Neural crest cell (in vitro differentiated cells): ENCODE measurements around the gene PABPC3. TPM values are rescaled to one million over a fixed set of nuclear protein-coding genes. Genes with fewer than 3 reads are reported as not detected.
A peak's percentile ranks its signal among the peaks of the same experiment; 100 is the strongest.

ENCODE experiments used
- DNase-seq: peaks from one replicate; pipeline ENCODE4 v3.0.0; 2021; ENCODE audit warnings: low read depth, mixed read lengths, low spot score
- H3K27ac Mint-ChIP-seq: one replicate; pipeline ENCODE4 v1.8.0; 2021; ENCODE audit warnings: mild to moderate bottlenecking, mixed read lengths; ENCODE audit not compliant: unreplicated experiment
- H3K27me3 Mint-ChIP-seq: 2 replicates; pipeline ENCODE4 v1.8.0; 2021; ENCODE audit warnings: low read depth, mild to moderate bottlenecking, mixed read lengths
- H3K36me3 Mint-ChIP-seq: 2 replicates; pipeline ENCODE4 v1.8.0; 2021; ENCODE audit warnings: low read depth, mild to moderate bottlenecking, mixed read lengths
- H3K4me1 Mint-ChIP-seq: 2 replicates; pipeline ENCODE4 v1.8.0; 2021; ENCODE audit warnings: mixed read lengths
- H3K4me3 Mint-ChIP-seq: one replicate; pipeline ENCODE4 v1.8.0; 2021; ENCODE audit warnings: mild to moderate bottlenecking, mixed read lengths
- H3K9me3 Mint-ChIP-seq: 2 replicates; pipeline ENCODE4 v1.8.0; 2021; ENCODE audit warnings: mixed read lengths
- CTCF ChIP-seq: fragments of 200-600 bp; sonication (generic); conservative IDR thresholded peaks from 2 replicates; pipeline ENCODE4 v1.5.0; 2021; ENCODE audit warnings: antibody characterized with exemption, mild to moderate bottlenecking
- long read RNA-seq: library from polyadenylated mRNA; unstranded; transcript quantifications from one replicate; pipeline ENCODE4 v2.0.0, GENCODE V29; 2020
- total RNA-seq: library from RNA; stranded (reverse); gene quantifications from 2 replicates; pipeline ENCODE4 v1.2.1, GENCODE V29; 2021

PABPC3 gene
- total RNA-seq = 0.14 TPM in 2 replicates
- long read RNA-seq = 0 reads

GRCh38 chr13:25095851-25096453 lies at the start of gene PABPC3:
Gene PABPC3 (plus strand): TSS chr13:25096136. CDS start chr13:25096199, 63 bp downstream.
- Mint-ChIP-seq H3K4me1 (no peaks in the 10 kb centered on the region), H3K4me3 (no peak within 1 kb of the TSS), H3K36me3 (no peaks in the 10 kb centered on the region), H3K9me3 (peaks cover 3% of the 10 kb centered on the region), H3K27ac (no peak within 1 kb of the TSS), H3K27me3 (peaks cover 4% of the 10 kb centered on the region)
- no peak for TF ChIP-seq CTCF
- no peak for DNase-seq

- no peak overlapping the region for H3K27ac Mint-ChIP-seq
- TF ChIP-seq CTCF = peak; percentile 21
- H3K4me3 Mint-ChIP-seq = peak overlapping the region; percentile 82
- H3K4me1 Mint-ChIP-seq = peaks cover 14% of the 10 kb centered on the region
- H3K36me3 Mint-ChIP-seq = peaks cover under 1% of the 10 kb centered on the region
- peak; percentile 19 for DNase-seq
- peaks cover 9% of the 10 kb centered on the region for H3K9me3 Mint-ChIP-seq
- H3K27me3 Mint-ChIP-seq = peaks cover 20% of the 10 kb centered on the region
Observed at GRCh38 chr13:25046274-25046984, 49.5 kb upstream of the PABPC3 start.

GRCh38 chr13:25046985-25047511 lies 48.9 kb upstream of the PABPC3 start:
- Mint-ChIP-seq H3K9me3 (peaks cover 12% of the 10 kb centered on the region), H3K27ac (peak overlapping the region; percentile 54), H3K4me1 (peaks cover 14% of the 10 kb centered on the region), H3K27me3 (peaks cover 20% of the 10 kb centered on the region), H3K4me3 (peak overlapping the region; percentile 82), H3K36me3 (peaks cover 2% of the 10 kb centered on the region)
- no peak for TF ChIP-seq CTCF
- DNase-seq = peak; percentile 67

DNA sequence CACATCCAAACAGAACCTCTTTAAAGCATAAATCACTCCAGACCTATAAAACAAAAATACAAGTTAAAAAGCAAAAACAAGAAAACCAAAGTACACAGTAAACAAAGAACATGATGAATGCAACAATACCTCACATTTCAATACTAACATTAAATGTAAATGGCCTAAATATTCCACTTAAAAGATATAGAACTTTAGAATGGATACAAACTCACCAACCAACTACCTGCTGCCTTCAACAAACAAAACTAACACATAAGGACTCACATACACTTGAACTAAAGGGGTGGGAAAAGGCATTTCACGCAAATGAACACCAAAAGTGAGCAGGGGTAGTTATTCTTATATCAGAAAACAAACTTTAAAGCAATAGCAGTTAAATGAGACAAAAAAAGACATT lies 44.9 kb upstream of the PABPC3 start:
- Mint-ChIP-seq H3K36me3 (peaks cover 2% of the 10 kb centered on the region), H3K27me3 (peaks cover 23% of the 10 kb centered on the region), H3K4me1 (peaks cover 10% of the 10 kb centered on the region), H3K9me3 (peaks cover 12% of the 10 kb centered on the region), H3K27ac (no peak overlapping the region), H3K4me3 (no peak overlapping the region)
- no peak for TF ChIP-seq CTCF
- DNase-seq = no peak

- Mint-ChIP-seq H3K27ac (no peak overlapping the region), H3K9me3 (peaks cover 14% of the 10 kb centered on the region), H3K36me3 (no peaks in the 10 kb centered on the region), H3K27me3 (peaks cover 3% of the 10 kb centered on the region), H3K4me1 (no peaks in the 10 kb centered on the region), H3K4me3 (no peak overlapping the region)
- no peak for TF ChIP-seq CTCF
- no peak for DNase-seq
Observed at GRCh38 chr13:25059166-25059565, 36.8 kb upstream of the PABPC3 start.
